K562 (cell line): ENCODE data around the gene SLC24A3. TPM values are rescaled to one million over a fixed set of nuclear protein-coding genes. Genes with fewer than 3 reads are reported as not detected.
A peak's percentile ranks its signal among the peaks of the same experiment; 100 is the strongest.

Experiments
- ATF1 ChIP-seq, 2 experiments: fragments of 450-650 bp in 1 of 2; IDR thresholded peaks; 2 replicates each; pipeline ENCODE4 v1.6.1; 2016; ENCODE audit warnings: missing compliant biosample characterization in 1 of 2, missing genetic modification characterization in 1 of 2
- BHLHE40 ChIP-seq: IDR thresholded peaks from 2 replicates; pipeline ENCODE4 v1.6.1; 2011; ENCODE audit warnings: low read length, improper control_type of control experiment
- CREB1 ChIP-seq, 2 experiments: sonication (generic) in 1 of 2; formaldehyde crosslinking in 1 of 2; IDR thresholded peaks; 2 replicates each; pipeline versions ENCODE4 v1.6.1 to v1.8.0; 2012 to 2022; ENCODE audit warnings: inconsistent platforms in 1 of 2, mild to moderate bottlenecking in 1 of 2, missing genetic modification reagents in 1 of 2, moderate library complexity in 1 of 2
- PYGO2 ChIP-seq: fragments of 450-650 bp; IDR thresholded peaks from 2 replicates; pipeline ENCODE4 v1.6.1; 2016; ENCODE audit warnings: mild to moderate bottlenecking, missing genetic modification characterization, moderate library complexity, missing compliant biosample characterization
- RREB1 ChIP-seq: fragments of 250-450 bp; sonication (Bioruptor Pico); IDR thresholded peaks from 2 replicates; pipeline ENCODE4 v1.4.0; 2020
- polyA plus RNA-seq, 8 experiments: library from polyadenylated mRNA; depleted of rRNA in 4 of 8; stranded (reverse) in 5 of 8; unstranded in 3 of 8; fragments of >200 nt; fragmentation: Nextera tagmentation in 2 of 8; fragmentation: Illumina TruSeq in 1 of 8; extraction: Ambion mirVana in 2 of 8; extraction: Trizol in 1 of 8; gene quantifications; 2 replicates each; pipeline versions ENCODE4 v1.2.1 to v1.2.3, GENCODE V29; 2011 to 2014; ENCODE audit warnings: inconsistent platforms in 1 of 8, missing spikeins in 1 of 8
- total RNA-seq, 7 experiments: library from RNA; depleted of rRNA in 6 of 7; stranded (reverse); fragments of >200 nt in 6 of 7; fragmentation: Illumina TruSeq in 2 of 7; extraction: Trizol in 2 of 7; gene quantifications; 2 replicates each; pipeline versions ENCODE4 v1.2.1 to v1.2.3, GENCODE V29; 2011 to 2021; ENCODE audit warnings: low replicate concordance in 1 of 7

Gene SLC24A3
- total and polyA plus RNA-seq, 9 of the 15 experiments (the other 6 are each of a cell fraction or from before 2014, with no cell fraction given), result not detected

DNA sequence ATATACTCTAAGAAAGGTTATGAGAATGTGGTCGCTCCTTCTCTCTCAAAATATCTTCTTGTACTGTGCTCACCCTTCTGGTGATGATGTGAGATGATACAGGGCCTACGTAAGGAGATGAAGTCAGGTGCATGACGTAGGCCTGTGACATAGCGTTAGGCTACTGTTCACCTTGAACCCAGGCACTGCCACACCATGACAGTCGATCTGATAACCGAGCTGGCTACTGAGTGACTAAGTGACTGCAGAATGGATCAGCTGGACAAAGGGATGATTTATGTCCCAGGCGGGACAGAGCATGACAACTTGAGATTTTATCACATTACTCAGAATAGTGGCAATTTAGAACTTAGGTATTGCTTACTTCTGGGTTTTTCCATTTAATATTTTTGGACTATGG, 11.2 kb downstream of the SLC24A3 start (continued):
- TF ChIP-seq BHLHE40 (no peak), ATF1 (CRISPR knock-in tag; IDR thresholded peaks at IDR 0.05) (no peak), ATF1 (tag; IDR thresholded peaks at IDR 0.05) (0 out of 2 replicates have a peak, but pooled peaks have one; percentile 41), RREB1 (CRISPR knock-in tag) (no peak), CREB1 (IDR thresholded peaks at IDR 0.05) (0 out of 2 replicates have a peak, but pooled peaks have one; percentile 27), CREB1 (CRISPR knock-in tag; IDR thresholded peaks at IDR 0.05) (no peak), PYGO2 (no peak)
